ENCODE measurements around the gene CCDC141. TPM values are rescaled to one million over a fixed set of nuclear protein-coding genes. Genes with fewer than 3 reads are reported as not detected.

Gene CCDC141
- total and polyA plus RNA-seq, 2 of the 13 experiments (the other 11 are each of a cell fraction or from before 2014, with no cell fraction given), result not detected

DNA sequence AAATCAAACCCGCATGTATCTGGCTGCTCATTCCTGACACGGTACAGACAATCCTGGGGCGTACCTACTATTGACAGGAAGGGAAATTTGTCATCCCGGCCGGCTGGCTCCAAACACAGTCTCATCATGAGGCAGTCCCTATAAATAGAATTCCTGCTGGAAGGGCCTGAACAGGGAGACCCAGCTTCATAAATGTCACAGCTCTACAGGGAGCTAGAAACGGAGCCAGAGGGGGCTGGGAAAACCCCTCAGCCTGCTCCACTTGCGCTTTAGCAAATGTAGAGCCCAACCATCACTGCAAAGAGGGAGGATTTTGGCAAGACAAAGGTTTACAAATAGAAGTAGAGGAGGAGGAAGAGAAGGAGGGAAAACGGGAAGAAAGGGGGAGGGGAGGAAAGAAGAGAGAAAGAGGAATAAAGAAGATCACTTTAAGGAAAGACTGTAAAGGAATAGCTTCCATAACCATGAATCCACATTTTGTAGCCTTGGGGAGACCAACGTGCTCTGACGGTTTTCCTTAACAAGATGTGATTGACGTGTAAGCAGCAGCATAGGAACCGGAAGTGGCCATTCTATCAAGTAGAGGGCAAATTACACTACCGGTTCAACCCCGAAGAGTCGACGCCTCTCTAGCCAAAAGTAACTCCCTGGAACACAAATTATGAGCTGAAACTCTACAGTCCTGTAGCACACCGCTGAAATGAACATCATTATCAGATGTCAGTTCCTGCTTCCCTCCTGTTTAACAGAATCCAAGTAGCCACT, 185.9 kb downstream of the CCDC141 start:
- no peaks in the 10 kb centered on the region for H3K79me2 ChIP-seq (ENCODE audit: insufficient read depth, low read length)
- intact Hi-C loops (cut with micrococcal nuclease; ENCODE audit: unreplicated experiment), result no loop called here
- WGBS (ENCODE audit: low lambda C conversion rate), result 10% methylated on average over 17 of the region's 17 CpGs
- ATAC-seq (no peak), FAIRE-seq (no peak), DNase-seq (ENCODE audit: low spot score) (no peak)
- in situ Hi-C loops (cut with HindIII; ENCODE audit: extremely low pct_ligation_motif_present, low pct_unique_long_range_greater_than_20kb), result no loop called here
- TF ChIP-seq NONO (IDR thresholded peaks at IDR 0.05), result no peak
- TF ChIP-seq NONO (CRISPR knock-in tag; conservative IDR thresholded peaks at IDR 0.05), result no peak
- no peak for TF ChIP-seq NR3C1 (CRISPR knock-in tag; IDR thresholded peaks at IDR 0.05)
- TF ChIP-seq, protein P1, sequence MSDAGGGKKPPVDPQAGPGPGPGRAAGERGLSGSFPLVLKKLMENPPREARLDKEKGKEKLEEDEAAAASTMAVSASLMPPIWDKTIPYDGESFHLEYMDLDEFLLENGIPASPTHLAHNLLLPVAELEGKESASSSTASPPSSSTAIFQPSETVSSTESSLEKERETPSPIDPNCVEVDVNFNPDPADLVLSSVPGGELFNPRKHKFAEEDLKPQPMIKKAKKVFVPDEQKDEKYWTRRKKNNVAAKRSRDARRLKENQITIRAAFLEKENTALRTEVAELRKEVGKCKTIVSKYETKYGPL (CRISPR knock-in tag; IDR thresholded peaks at IDR 0.05), result no peak
- TF ChIP-seq GABPB1 (CRISPR knock-in tag; IDR thresholded peaks at IDR 0.05), result peak; percentile 25; the same call in 1 of the 2 replicates
- TF ChIP-seq NR2C2 (CRISPR knock-in tag; IDR thresholded peaks at IDR 0.05; ENCODE audit: borderline replicate concordance), result peak; percentile 36; the same call in 1 of the 2 replicates
- TF ChIP-seq NFE2 (CRISPR knock-in tag; IDR thresholded peaks at IDR 0.05), result no peak
- TF ChIP-seq BCL6 (CRISPR knock-in tag; IDR thresholded peaks at IDR 0.05), result no peak
- no peak for TF ChIP-seq ZNF879 (CRISPR knock-in tag; IDR thresholded peaks at IDR 0.05)
- no peak for TF ChIP-seq ARNTL (CRISPR knock-in tag; IDR thresholded peaks at IDR 0.05)
- peak; percentile 27; the same call in 1 of the 2 replicates for TF ChIP-seq GABPA (IDR thresholded peaks at IDR 0.05; ENCODE audit: low read depth, low read length)
- peak; percentile 72 for TF ChIP-seq GABPA (CRISPR knock-in tag; IDR thresholded peaks at IDR 0.05; ENCODE audit: low read depth)
- H4K20me1 ChIP-seq (ENCODE audit: insufficient read depth, low read length), result no peaks in the 10 kb centered on the region
- no TSS peak for BruUV-seq (replicated peaks)
- peaks cover 0 to 9% of the 10 kb centered on the region in 2 experiments; a peak in 3 of 5 replicates for H3K27me3 ChIP-seq (ENCODE audit: control insufficient read depth in 1 of 2, insufficient read depth in 2 of 2, low read length in 2 of 2)
- no peaks in the 10 kb centered on the region for H3K4me1 ChIP-seq (ENCODE audit: insufficient read depth, low read length)
- no peak overlapping the region for H3K9ac ChIP-seq (ENCODE audit: insufficient read depth, low read depth, low read length)
- H3K36me3 ChIP-seq (replicated peaks in 1 of 2; ENCODE audit: control insufficient read depth in 1 of 2, insufficient read depth in 2 of 2, low read length in 2 of 2), result no peaks in the 10 kb centered on the region
- CTCF ChIA-PET (ENCODE audit: low intra/inter-chr PET ratio, low total read pairs), result no interaction called here
- POLR2A ChIA-PET, result no interaction called here
- H3K4me2 ChIP-seq (ENCODE audit: low read depth, low read length), result no peak overlapping the region
- H3K4me3 ChIP-seq (replicated peaks in 1 of 3; ENCODE audit: insufficient read depth in 1 of 3, low read depth in 2 of 3, low read length in 3 of 3), result no peak overlapping the region
- H2AFZ ChIP-seq (ENCODE audit: low read length), result no peak overlapping the region
- H3K9me3 ChIP-seq (ENCODE audit: low read length), result no peaks in the 10 kb centered on the region
- H3K27ac ChIP-seq (ENCODE audit: extremely low read length, insufficient read depth, low read length), result no peak overlapping the region
